GM12872 (cell line): ENCODE data around the gene CLEC1B.

Experiments used
- CTCF ChIP-seq: IDR thresholded peaks from 3 replicates; pipeline ENCODE4 v1.5.1; 2011; ENCODE audit warnings: low read depth, mild to moderate bottlenecking, low read length, moderate library complexity; ENCODE audit not compliant: insufficient read depth

Gene CLEC1B

DNA sequence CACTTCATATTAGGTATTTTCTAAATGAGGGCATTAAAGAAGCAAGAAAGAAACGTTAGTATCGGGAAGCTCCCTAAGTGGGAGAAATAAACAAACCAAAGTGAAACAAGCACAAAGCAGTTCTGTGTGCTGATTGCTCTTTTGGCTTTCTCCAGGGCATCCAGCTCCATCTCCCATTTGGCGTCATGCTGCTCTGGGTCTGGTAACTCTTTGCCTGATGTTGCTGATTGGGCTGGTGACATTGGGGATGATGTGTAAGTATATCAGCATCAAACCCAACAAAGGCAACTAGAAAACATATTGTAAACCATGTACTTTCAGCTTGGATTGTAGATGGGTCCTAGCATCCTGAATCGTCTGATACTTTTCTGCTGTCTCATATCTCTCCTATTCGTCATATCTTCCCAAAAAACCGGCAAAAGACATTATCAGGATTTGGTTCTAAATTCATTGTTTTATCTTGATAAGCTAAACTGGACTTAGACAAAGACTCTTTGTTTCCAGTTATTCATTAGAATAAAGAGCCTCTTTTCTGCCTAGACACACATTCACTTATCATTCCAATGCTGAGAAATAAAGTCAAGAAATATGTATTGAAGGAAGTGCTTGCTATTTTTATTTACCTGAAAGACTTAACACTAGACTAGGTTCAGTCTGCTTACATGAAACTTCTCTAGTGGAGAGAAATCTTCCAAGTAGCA, 13.9 kb upstream of the CLEC1B start:
- no peak for TF ChIP-seq CTCF

GRCh38 chr12:10001171-10001776, 2.4 kb upstream of the CLEC1B start:
- no peak for TF ChIP-seq CTCF

- TF ChIP-seq CTCF = no peak
These were observed 6.6 kb downstream of the CLEC1B start for GRCh38 chr12:9992296-9992695.

GRCh38 chr12:9991876-9992275, 7.0 kb downstream of the CLEC1B start:
- no peak for TF ChIP-seq CTCF

DNA sequence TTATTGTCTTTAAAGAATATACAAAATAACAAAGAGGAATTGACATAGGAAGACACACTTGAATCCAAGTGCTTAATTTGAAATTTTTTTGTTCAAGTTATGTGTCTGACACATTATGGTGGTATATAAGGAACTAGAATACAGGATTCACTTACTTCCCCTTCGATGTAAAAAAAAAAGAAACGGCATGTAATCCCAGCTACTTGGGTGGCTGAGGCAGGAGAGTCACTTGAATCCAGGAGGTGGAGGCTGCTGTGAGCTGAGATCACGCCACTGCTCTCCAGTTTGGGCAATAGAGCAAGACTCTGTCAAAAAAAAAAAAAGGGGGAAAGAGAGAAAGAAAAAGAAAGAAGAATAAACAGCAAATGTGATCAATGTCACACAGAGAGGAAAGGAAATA, 18.8 kb downstream of the CLEC1B start:
- no peak for TF ChIP-seq CTCF

DNA sequence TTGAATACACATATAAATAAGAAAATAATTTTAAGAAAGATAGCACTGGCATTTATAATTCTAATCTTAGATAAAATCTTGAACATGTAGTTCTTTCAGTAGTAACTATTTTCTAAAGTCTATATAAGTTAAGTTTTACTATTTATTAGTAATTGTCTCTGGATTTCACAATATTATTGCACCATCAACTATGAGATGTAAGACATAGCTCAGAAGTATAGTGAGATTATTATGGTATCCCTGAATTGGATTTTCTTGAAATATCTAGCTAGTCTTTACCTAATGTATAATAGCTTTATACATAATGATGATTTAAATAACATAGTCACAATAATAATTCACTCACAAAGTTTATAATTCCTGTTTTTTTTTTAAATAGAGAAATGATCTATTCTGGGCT, 21.0 kb downstream of the CLEC1B start:
- TF ChIP-seq CTCF = no peak

- no peak for TF ChIP-seq CTCF
These were observed 23.3 kb downstream of the CLEC1B start for GRCh38 chr12:9975614-9976013.

- no peak for TF ChIP-seq CTCF
These were observed 25.0 kb downstream of the CLEC1B start for GRCh38 chr12:9973949-9974348.
